Inflammatory macrophage treated with lipopolysaccharide for 1 hour (primary cell): ENCODE data around the gene CUL5.
A peak's percentile ranks its signal among the peaks of the same experiment; 100 is the strongest.
"Not testable (repeated sequence)": the region's sequence is repeated elsewhere in the genome, so short reads cannot be mapped to it uniquely, and the experiment has no call there.

ENCODE experiments used
- DNase-seq, 2 donors: peaks; one replicate each; pipeline ENCODE4 v3.0.0-alpha.2; 2020 to 2022

CUL5 gene

DNA sequence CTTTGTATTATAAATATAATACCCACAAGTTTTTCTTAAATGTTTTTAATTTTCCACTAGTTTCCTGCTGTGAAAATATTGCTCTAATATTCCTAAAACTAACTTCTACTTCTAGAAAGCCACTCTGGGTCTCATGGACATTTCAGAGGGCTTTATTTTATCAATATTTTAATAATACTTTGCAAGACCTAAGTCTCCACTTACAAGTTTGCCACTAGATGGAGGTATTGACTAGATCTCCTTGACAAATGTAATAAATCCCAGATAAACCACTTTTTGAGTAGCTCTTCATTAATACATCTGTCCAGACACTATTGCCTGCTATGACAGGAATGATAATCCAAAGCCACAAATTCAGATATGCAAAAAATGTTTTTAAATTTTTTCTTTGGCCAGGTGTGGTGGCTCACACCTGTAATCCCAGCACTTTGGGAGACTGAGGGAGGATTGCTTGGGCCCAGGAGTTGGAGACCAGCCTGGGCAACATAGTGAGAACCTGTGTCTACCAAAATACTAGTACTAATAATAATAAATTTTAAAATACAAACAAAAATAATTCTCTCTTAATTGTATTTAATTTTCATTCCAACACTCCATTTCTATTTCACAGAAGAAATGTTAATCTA is 109.2 kb downstream of the CUL5 start:
- DNase-seq, result peak; percentile 19 to 34

DNA sequence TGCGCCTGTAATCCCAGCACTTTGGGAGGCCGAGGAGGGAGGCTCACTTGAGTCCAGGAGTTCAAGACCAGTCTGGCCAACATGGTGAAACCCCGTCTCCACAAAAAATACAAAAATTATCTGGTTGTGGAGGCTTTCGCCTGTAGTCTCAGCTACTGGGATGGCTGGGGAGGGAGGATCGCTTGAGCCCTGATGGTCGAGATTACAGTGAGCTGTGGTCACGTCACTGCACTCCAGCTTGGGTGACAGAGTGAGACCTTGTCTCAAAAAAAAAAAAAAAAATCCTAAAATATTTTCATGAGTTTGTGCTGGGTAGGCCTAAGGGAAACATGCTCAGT is 112.2 kb downstream of the CUL5 start:
- DNase-seq, result not testable (repeated sequence)

DNA sequence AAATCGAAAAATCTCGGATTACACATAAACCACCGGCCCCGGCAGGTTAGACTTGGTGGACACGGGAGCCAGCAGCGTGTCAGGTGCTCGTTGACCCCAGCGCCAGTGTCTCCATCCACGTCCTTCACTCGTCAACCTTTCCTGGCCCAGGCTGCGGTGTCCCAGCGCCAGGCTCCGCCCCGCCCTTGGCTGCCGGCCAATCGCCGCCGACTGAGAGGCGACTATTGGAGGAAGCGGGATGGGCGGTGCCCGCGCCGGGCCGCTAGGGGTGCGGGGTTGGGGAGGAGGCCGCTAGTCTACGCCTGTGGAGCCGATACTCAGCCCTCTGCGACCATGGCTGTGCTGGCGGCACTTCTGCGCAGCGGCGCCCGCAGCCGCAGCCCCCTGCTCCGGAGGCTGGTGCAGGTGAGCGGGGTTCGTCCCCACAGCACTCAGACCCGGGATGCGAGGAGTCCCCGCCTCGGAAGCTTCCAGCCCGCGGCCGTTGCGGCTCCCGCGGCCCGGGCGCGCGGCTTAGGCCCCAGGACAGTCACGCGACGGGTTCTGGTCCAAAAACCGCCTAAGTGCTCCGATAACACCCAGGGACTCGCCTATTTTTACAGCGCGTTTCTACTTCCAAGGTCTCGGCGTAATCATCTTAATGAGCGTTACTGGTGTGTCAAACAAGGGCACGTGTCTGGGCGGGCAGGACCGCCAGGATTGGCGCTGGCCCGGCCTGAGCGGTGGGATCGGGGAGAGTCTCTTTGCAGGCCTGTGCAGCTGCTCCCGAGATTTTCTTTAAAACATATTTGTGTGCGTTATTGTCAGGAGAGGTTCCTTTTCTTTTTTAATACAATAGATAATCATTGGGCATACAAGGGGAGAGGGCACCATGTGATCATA is 112.8 kb downstream of the CUL5 start, which contains the start of gene ACAT1:
ACAT1 (plus strand) TSS at position 294 of the 882 bp plus-strand sequence; CDS start at position 334, 40 bp downstream.
- DNase-seq, result peak; percentile 87 to 96

DNA sequence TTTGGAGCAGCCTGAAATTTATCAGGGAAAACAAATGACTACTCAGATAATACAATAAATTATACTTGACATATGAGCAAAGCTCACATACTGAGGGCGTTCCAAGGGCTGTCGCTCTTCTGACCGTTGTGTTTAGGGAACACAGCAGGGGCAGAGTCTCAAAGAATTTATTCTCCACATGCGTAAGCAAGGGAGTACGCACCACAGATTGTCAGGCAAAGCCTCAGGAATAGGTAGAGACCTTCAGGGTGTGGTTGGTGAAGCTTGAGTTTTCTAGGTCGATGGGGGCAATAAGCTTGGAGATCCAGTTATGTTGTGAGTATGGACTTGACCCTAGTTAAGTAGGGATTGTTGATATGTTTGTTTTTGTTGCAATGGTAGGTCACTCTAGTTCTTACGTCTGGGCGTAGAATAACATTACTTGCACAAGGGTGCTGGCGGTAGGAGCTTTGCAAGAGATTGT is 113.5 kb downstream of the CUL5 start:
- DNase-seq, result no peak

DNA sequence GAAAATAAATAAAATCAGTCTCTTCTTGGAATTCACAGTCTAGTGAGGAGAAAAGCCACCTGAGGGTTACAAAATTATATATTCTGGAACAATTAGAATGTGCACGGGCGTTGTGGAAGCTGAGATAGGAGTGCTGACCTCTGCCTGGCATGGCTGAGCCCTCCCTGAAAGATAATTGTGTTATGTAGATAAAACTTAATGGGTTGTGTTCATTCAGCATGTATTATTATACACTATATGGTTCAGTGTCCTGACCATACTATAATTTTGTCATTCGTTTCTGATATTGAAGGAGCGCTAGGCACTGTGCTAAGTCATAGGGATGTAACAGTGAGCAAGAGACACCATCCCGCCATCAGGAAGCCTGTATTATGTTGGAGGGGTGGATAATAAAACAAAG is 116.4 kb downstream of the CUL5 start:
- no peak for DNase-seq

DNA sequence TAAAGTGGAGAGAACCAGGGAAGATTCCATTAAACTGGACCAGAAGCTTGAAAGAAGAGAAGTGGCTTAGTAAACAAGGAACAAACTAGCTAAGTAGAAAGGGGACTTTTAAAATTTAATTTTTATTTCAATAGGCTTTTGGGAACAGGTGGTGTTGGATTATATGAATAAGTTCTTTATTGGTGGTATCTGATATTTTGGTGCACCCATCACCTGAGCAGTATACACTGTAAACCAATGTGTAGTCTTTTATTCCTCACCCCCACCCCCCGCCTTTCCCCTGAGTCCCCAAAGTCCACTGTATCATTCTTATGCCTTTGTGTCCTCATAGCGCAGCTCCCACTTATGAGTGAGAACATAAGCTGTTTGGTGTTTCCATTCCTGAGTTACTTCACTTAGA is 120.1 kb downstream of the CUL5 start:
- no peak for DNase-seq

DNA sequence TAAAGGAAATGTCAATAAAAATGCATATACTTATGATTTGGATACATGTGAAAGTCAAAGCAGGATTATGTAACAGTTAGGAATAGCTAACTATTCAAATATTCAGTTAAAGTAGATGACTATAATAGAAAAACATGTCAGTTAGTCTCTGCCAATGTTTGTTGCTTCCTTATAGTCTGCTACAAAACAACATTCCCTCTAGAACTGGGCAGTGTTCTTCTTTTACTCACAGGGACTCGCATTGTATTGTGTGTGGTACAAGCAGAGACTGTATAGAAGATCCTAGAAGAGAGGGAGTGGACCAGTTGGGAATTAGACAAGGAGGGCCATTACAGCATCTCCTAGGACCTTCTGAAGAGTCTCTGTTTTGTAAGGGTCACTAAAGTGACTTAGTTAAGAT is 123.3 kb downstream of the CUL5 start:
- no peak for DNase-seq

DNA sequence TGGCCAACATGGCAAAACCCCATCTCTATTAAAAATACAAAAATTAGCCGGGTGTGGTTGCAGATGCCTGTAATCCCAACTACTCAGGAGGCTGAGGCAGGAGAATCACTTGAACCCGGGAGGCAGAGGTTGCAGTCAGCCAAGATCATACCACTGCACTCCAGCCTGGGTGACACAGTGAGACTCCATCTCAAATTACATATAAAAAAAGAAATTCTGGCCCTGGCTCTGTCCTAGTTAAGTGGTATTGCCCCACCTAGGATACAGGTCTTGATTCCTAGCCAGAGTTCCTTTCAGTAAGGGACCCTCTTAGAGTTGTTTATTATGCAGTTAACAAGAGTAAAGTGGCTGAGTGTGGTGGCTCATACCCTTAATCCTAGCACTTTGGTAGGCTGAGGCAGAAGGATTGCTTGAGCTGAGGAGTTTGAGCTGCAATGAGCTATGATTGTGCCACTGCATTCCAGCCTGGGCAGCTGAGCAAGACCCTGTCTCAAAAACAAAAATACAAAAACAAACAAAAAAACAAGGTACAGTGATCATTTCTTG is 124.4 kb downstream of the CUL5 start:
- DNase-seq, result not testable (repeated sequence)

DNA sequence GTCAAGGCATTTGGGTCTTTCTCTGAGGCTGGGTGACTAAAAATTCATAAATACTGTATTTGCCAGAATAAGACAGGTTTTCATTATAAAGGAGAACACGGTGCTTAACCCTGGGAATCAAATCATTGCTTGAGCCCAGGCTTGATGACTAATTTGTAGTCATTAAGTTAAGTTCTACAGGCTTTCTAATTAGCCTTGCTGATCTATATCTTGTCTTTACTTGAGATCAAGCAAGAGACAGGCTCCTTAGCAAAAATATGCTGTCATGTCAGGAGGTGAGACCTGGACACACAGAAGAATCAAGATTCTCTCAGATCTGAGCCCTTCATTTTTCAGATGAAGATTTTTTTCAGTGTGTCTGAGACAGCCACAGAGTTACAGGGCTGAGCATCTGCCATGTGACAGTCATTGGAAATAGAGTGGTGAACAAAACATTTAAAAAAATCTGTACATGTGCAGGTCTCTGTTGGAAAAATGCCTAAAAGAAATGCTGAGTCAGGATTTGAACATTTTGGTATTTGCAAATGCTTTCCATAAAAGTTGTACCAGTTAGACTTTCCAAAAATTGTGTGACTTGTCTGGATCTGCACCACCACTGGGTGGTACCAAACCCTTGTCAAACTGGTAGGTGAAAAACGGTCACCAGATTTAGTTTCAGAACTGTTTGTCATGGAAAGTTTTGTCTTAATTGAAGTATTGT is 127.3 kb downstream of the CUL5 start:
- no peak for DNase-seq

DNA sequence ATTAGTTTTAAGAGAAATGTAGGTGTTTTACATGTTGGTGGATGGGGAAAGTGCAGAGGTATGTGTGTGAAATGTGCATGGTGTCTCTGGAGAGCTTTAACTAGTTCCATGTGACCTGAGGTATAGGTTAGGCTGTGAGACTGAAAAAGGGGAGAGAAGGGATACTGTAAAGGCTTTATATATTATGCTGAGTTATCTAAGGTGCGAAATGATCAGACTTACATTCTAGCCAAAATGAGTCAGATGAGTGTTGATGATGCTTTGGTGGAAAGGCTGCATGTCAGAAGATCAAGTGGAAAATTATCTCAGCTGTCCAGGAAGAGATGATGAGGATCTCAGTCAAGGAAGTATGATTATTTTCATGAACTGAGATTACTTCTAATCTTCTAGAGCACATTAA is 128.5 kb downstream of the CUL5 start:
- no peak for DNase-seq

DNA sequence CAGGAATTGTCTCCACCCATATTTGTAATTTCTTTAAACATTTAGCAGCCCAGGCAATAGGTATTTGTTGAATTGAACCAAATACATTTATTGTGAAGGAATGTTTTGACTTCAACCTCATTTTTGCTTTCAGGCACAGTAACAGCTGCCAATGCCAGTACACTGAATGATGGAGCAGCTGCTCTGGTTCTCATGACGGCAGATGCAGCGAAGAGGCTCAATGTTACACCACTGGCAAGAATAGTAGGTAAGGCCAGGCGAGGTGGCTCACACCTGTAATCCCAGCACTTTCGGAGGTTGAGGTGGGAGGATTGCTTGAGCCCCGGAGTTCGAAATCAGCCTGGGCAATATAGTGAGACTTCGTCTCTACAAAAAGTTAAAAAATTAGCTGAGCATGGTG is 133.6 kb downstream of the CUL5 start:
- DNase-seq, result no peak

DNA sequence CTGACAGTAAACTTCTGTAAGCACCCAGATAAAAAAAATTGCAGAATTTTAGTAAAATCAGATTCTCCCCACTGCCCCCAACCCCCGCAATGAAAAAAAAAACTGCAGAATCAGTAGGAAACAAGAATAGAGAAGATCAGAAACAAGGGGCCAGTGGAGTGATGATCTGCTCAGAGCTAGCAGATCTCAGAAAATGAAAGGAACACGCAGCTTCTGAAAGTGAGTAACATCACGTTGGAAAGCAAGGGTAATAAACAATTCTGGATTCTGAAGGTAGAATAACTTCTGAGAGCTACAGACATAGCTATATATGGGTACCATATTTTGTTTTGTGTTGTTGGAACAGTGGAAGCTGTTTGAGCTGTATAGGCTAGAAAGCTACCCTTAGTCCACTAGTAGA is 135.9 kb downstream of the CUL5 start:
- no peak for DNase-seq

DNA sequence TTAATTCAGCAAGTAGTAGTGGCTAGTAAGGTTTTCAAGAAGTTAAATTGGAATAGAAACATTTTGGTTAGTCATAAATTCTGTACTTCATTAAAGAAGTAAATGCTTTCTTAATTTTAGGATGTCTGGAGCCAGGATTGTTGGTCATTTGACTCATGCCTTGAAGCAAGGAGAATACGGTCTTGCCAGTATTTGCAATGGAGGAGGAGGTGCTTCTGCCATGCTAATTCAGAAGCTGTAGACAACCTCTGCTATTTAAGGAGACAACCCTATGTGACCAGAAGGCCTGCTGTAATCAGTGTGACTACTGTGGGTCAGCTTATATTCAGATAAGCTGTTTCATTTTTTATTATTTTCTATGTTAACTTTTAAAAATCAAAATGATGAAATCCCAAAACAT is 138.5 kb downstream of the CUL5 start:
- no peak for DNase-seq

DNA sequence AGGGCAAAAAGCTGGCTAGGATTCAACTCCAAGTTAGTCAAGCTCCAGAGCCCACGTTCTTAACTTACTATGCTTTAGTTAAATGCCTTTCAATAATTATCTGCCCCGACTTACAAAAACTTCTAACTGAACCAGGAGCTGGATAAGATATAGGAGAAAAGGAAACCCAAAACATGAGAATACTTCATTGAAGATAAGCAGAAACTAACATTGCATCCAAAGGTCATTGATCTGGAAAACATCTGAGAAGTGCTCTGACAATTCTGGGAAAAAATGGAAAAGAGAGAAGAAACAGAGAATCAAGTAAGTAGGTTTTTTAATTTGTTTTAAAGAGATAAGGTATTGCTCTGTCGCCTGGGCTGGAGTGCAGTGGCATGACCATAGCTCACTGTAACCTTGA is 139.9 kb downstream of the CUL5 start:
- no peak for DNase-seq

DNA sequence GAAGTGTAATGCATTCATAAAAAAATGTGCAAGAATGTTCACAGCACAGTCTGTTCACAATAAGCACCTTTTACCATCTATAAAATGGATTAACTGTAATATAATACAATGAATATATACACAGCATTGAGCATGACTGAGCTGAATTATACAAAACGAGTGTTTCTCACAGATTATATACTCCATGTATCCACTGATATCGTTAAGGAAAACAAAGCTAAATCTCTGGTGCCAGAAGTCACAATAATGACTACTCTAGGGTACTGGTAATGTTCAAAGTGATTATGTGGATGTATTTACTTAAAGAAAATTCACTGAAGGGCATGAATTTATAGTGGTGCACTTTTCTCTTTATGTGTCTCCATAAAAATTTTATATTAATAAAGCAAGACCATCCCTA is 145.9 kb downstream of the CUL5 start:
- DNase-seq, result no peak
